Measurements from ENCODE around the gene PREPL. TPM values are rescaled to one million over a fixed set of nuclear protein-coding genes. Genes with fewer than 3 reads are reported as not detected.

PREPL gene
- total and polyA plus RNA-seq, 2 of the 13 experiments (the other 11 are each of a cell fraction or from before 2014, with no cell fraction given), result 19.7 to 34.3 TPM

- TF ChIP-seq ZNF343 (CRISPR knock-in tag; IDR thresholded peaks at IDR 0.05), result no peak
- peak; percentile 86 for TF ChIP-seq SALL1 (CRISPR knock-in tag; IDR thresholded peaks at IDR 0.05)
- peak; percentile 42 for TF ChIP-seq ZEB1 (IDR thresholded peaks at IDR 0.05; ENCODE audit: insufficient replicate concordance, low read depth)
- no peak for TF ChIP-seq TAF15 (IDR thresholded peaks at IDR 0.05; ENCODE audit: low read depth, low read length, poor library complexity, severe bottlenecking)
- TF ChIP-seq ZNF556 (CRISPR knock-in tag; IDR thresholded peaks at IDR 0.05; ENCODE audit: borderline replicate concordance), result no peak; the same call in 1 of the 2 replicates
- TF ChIP-seq ARNT2 (CRISPR knock-in tag; IDR thresholded peaks at IDR 0.05; ENCODE audit: low read depth), result peak; percentile 73
- TF ChIP-seq CREBL2 (CRISPR knock-in tag; IDR thresholded peaks at IDR 0.05; ENCODE audit: borderline replicate concordance), result no peak
- TF ChIP-seq GABPB1 (CRISPR knock-in tag; IDR thresholded peaks at IDR 0.05), result peak; percentile 29; the same call in 1 of the 2 replicates
- TF ChIP-seq, protein P1, sequence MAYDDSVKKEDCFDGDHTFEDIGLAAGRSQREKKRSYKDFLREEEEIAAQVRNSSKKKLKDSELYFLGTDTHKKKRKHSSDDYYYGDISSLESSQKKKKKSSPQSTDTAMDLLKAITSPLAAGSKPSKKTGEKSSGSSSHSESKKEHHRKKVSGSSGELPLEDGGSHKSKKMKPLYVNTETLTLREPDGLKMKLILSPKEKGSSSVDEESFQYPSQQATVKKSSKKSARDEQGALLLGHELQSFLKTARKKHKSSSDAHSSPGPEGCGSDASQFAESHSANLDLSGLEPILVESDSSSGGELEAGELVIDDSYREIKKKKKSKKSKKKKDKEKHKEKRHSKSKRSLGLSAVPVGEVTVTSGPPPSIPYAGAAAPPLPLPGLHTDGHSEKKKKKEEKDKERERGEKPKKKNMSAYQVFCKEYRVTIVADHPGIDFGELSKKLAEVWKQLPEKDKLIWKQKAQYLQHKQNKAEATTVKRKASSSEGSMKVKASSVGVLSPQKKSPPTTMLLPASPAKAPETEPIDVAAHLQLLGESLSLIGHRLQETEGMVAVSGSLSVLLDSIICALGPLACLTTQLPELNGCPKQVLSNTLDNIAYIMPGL (CRISPR knock-in tag; IDR thresholded peaks at IDR 0.05; ENCODE audit: borderline replicate concordance in 1 of 2, low read depth in 1 of 2), result peak; percentile 55 to 68; a peak in 2 of 4 replicates
- TF ChIP-seq ZNF12 (CRISPR knock-in tag; IDR thresholded peaks at IDR 0.05), result peak; percentile 54; the same call in 1 of the 2 replicates
- TF ChIP-seq PRDM4 (CRISPR knock-in tag; IDR thresholded peaks at IDR 0.05; ENCODE audit: borderline replicate concordance), result no peak
- TF ChIP-seq NFRKB (IDR thresholded peaks at IDR 0.05), result no peak
- no peak for TF ChIP-seq DNMT1 (CRISPR knock-in tag; IDR thresholded peaks at IDR 0.05)
- TF ChIP-seq TEAD2 (CRISPR knock-in tag; IDR thresholded peaks at IDR 0.05), result no peak
- TF ChIP-seq HOXD1 (CRISPR knock-in tag; IDR thresholded peaks at IDR 0.05), result no peak
- TF ChIP-seq ISX (CRISPR knock-in tag; conservative IDR thresholded peaks at IDR 0.05), result no peak
- TF ChIP-seq, protein P2, sequence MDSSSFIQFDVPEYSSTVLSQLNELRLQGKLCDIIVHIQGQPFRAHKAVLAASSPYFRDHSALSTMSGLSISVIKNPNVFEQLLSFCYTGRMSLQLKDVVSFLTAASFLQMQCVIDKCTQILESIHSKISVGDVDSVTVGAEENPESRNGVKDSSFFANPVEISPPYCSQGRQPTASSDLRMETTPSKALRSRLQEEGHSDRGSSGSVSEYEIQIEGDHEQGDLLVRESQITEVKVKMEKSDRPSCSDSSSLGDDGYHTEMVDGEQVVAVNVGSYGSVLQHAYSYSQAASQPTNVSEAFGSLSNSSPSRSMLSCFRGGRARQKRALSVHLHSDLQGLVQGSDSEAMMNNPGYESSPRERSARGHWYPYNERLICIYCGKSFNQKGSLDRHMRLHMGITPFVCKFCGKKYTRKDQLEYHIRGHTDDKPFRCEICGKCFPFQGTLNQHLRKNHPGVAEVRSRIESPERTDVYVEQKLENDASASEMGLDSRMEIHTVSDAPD (CRISPR knock-in tag; IDR thresholded peaks at IDR 0.05), result 0 out of 2 replicates have a peak, but pooled peaks have one; percentile 19
- TF ChIP-seq ZNF136 (CRISPR knock-in tag; IDR thresholded peaks at IDR 0.05; ENCODE audit: low read depth), result peak; percentile 75; the same call in 1 of the 2 replicates
- TF ChIP-seq SATB2 (CRISPR knock-in tag; IDR thresholded peaks at IDR 0.05), result no peak
- no peak for TF ChIP-seq ZNF34 (CRISPR knock-in tag; IDR thresholded peaks at IDR 0.05; ENCODE audit: borderline replicate concordance)
- TF ChIP-seq, protein P3, sequence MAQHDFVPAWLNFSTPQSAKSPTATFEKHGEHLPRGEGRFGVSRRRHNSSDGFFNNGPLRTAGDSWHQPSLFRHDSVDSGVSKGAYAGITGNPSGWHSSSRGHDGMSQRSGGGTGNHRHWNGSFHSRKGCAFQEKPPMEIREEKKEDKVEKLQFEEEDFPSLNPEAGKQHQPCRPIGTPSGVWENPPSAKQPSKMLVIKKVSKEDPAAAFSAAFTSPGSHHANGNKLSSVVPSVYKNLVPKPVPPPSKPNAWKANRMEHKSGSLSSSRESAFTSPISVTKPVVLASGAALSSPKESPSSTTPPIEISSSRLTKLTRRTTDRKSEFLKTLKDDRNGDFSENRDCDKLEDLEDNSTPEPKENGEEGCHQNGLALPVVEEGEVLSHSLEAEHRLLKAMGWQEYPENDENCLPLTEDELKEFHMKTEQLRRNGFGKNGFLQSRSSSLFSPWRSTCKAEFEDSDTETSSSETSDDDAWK (CRISPR knock-in tag; IDR thresholded peaks at IDR 0.05), result no peak
Measured at GRCh38 chr2:44291281-44292248, 69.7 kb downstream of the PREPL start (continued).
